ENCODE measurements around the gene MYCBPAP.

GRCh38 chr17:50520483-50520882 lies 12.2 kb downstream of the MYCBPAP start:
- no peak for TF ChIP-seq CTCF (IDR thresholded peaks at IDR 0.05; ENCODE audit: low read depth, low read length)
- TF ChIP-seq EZH2phosphoT487 (IDR thresholded peaks at IDR 0.05; ENCODE audit: low read depth) = no peak
